ENCODE results near the gene ZSWIM2.

ZSWIM2 gene

DNA sequence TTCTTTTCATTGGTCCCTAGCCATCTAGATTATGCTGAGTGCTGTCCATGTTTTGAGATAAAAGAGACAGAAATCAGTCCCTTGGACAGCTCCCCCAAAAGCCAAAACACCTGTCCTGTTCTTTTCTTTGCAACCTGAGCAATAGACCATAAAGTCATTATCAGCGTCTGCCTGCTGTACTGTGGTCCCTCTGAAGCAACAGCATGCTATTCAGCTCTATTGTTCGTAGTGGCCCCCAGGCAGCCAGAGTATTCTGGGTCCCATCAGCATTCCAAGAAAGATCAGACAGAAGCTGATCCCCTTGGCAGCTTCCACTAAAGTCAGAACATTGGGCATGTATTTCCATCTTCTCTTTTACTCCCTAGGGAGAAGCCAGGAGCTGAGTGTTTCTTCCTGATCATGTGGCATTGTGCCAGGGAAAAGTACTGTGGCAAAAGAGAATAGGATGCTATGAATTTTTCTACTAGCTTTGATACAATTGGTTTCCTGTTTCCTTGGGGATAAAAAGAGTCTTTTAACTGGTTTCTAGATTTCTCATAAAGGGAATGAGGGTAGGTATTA lies 33.6 kb upstream of the ZSWIM2 start:
- Histone ChIP-seq H3K4ac (ENCODE audit: low read depth, low read length) (no peak overlapping the region), H3K4me1 (ENCODE audit: control insufficient read depth, low read depth, low read length) (no peaks in the 10 kb centered on the region), H2BK5ac (ENCODE audit: low read length) (no peak overlapping the region), H3K56ac (ENCODE audit: low read length) (no peak overlapping the region), H3K9ac (ENCODE audit: low read length) (no peak overlapping the region), H3K4me3 (ENCODE audit: low read length) (no peak overlapping the region), H4K5ac (ENCODE audit: low read length) (no peak overlapping the region), H3K79me1 (ENCODE audit: low read length) (no peaks in the 10 kb centered on the region), H2BK15ac (replicated peaks; ENCODE audit: low read depth) (no peak overlapping the region), H3K23ac (ENCODE audit: low read length) (no peak overlapping the region), H3K79me2 (ENCODE audit: control insufficient read depth, insufficient read depth, low read length) (no peaks in the 10 kb centered on the region), H3K27me3 (ENCODE audit: insufficient read depth, low read length, poor library complexity) (no peaks in the 10 kb centered on the region), H2AK5ac (ENCODE audit: low read length) (no peak overlapping the region), H3K4me2 (ENCODE audit: low read length) (no peak overlapping the region), H3K36me3 (ENCODE audit: control insufficient read depth, insufficient read depth, low read length) (no peaks in the 10 kb centered on the region), H4K8ac (ENCODE audit: low read depth, low read length) (no peak overlapping the region), H3K18ac (ENCODE audit: low read length) (no peak overlapping the region), H3K27ac (ENCODE audit: low read depth, low read length) (no peak overlapping the region), H2BK120ac (ENCODE audit: low read depth, low read length) (no peak overlapping the region)
- WGBS (ENCODE audit: extremely low coverage, insufficient coverage, low lambda C conversion rate) = no CpG with 5 or more reads among the region's 2 CpGs
- no peak for DNase-seq

DNA sequence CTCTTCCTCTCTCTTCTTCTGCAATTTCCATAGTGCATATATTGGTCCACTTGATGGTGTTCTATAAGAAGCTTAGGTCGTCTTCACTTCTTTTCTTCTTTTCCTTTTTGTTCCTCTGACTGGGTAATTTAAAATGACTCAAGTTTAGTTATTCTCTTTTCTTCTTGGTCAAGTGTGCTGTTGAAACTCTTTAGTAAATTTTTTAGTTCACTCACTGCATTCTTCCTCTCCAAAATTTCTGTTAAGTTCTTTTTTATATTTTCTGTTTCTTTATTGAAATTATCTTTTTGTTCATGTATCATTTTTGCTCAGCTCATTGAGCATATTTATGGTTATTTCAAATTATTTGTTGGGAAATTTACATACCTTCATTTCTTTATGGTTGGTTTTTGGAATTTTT lies 32.7 kb upstream of the ZSWIM2 start:
- Histone ChIP-seq H4K5ac (ENCODE audit: low read length) (no peak overlapping the region), H3K18ac (ENCODE audit: low read length) (no peak overlapping the region), H3K4ac (ENCODE audit: low read depth, low read length) (no peak overlapping the region), H3K36me3 (ENCODE audit: control insufficient read depth, insufficient read depth, low read length) (no peaks in the 10 kb centered on the region), H3K4me2 (ENCODE audit: low read length) (no peak overlapping the region), H3K27ac (ENCODE audit: low read depth, low read length) (no peak overlapping the region), H3K79me1 (ENCODE audit: low read length) (no peaks in the 10 kb centered on the region), H3K23ac (ENCODE audit: low read length) (no peak overlapping the region), H3K79me2 (ENCODE audit: control insufficient read depth, insufficient read depth, low read length) (no peaks in the 10 kb centered on the region), H3K27me3 (ENCODE audit: insufficient read depth, low read length, poor library complexity) (no peaks in the 10 kb centered on the region), H2AK5ac (ENCODE audit: low read length) (no peak overlapping the region), H3K56ac (ENCODE audit: low read length) (no peak overlapping the region), H4K8ac (ENCODE audit: low read depth, low read length) (no peak overlapping the region), H2BK15ac (replicated peaks; ENCODE audit: low read depth) (no peak overlapping the region), H3K4me3 (ENCODE audit: low read length) (no peak overlapping the region), H2BK5ac (ENCODE audit: low read length) (no peak overlapping the region), H2BK120ac (ENCODE audit: low read depth, low read length) (no peak overlapping the region), H3K4me1 (ENCODE audit: control insufficient read depth, low read depth, low read length) (no peaks in the 10 kb centered on the region), H3K9ac (ENCODE audit: low read length) (no peak overlapping the region)
- DNase-seq = no peak
- no CpG with 5 or more reads among the region's 1 CpG for WGBS (ENCODE audit: extremely low coverage, insufficient coverage, low lambda C conversion rate)

DNA sequence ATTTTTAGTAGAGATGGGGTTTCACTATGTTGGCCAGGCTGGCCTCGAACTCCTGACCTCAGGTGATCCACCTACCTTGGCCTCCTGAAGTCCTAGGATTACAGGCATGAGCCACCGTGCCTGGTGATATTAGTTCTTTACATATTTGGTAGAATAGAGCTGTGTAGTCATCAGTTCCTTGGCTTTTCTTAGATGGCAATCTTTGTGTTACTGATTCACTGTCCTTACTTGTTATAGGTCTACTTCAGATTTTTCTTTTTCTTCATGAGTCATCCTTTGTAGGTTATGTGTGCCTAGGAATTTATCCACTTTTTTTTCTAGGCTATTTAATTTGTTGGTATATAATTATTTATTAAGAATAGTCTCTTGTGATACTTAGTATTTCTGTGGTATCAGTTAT lies 30.3 kb upstream of the ZSWIM2 start:
- H2AK5ac ChIP-seq (ENCODE audit: low read length) = no peak overlapping the region
- H3K9ac ChIP-seq (ENCODE audit: low read length) = no peak overlapping the region
- H2BK5ac ChIP-seq (ENCODE audit: low read length) = no peak overlapping the region
- no peak for DNase-seq
- no peak overlapping the region for H3K56ac ChIP-seq (ENCODE audit: low read length)
- no peaks in the 10 kb centered on the region for H3K4me1 ChIP-seq (ENCODE audit: control insufficient read depth, low read depth, low read length)
- H3K27ac ChIP-seq (ENCODE audit: low read depth, low read length) = no peak overlapping the region
- no peak overlapping the region for H3K4ac ChIP-seq (ENCODE audit: low read depth, low read length)
- H3K36me3 ChIP-seq (ENCODE audit: control insufficient read depth, insufficient read depth, low read length) = no peaks in the 10 kb centered on the region
- no peak overlapping the region for H3K18ac ChIP-seq (ENCODE audit: low read length)
- no peaks in the 10 kb centered on the region for H3K27me3 ChIP-seq (ENCODE audit: insufficient read depth, low read length, poor library complexity)
- no peak overlapping the region for H4K5ac ChIP-seq (ENCODE audit: low read length)
- H3K79me1 ChIP-seq (ENCODE audit: low read length) = no peaks in the 10 kb centered on the region
- no peak overlapping the region for H3K4me3 ChIP-seq (ENCODE audit: low read length)
- no peak overlapping the region for H2BK120ac ChIP-seq (ENCODE audit: low read depth, low read length)
- no peak overlapping the region for H3K4me2 ChIP-seq (ENCODE audit: low read length)
- H4K8ac ChIP-seq (ENCODE audit: low read depth, low read length) = no peak overlapping the region
- no peak overlapping the region for H3K23ac ChIP-seq (ENCODE audit: low read length)
- no CpG with 5 or more reads among the region's 2 CpGs for WGBS (ENCODE audit: extremely low coverage, insufficient coverage, low lambda C conversion rate)
- H3K79me2 ChIP-seq (ENCODE audit: control insufficient read depth, insufficient read depth, low read length) = no peaks in the 10 kb centered on the region
- H2BK15ac ChIP-seq (replicated peaks; ENCODE audit: low read depth) = no peak overlapping the region

DNA sequence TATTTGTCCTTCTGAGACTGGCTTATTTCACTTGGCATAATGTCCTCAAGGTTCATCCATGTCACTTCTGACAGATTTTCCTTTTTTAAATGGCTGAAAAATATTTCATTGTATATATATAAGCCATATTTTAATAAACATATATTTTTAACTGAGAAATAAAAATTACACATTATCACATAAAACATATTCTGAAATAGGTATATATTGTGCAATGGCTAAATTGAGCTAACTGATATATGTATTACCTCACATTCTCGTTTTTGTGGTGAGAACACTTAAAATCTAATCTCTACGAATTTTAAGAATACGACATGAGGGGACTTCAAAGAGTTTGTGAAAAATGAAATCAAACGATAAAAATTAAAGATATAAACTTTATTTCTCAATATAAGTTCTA lies 25.7 kb upstream of the ZSWIM2 start:
- Histone ChIP-seq H3K27ac (ENCODE audit: low read depth, low read length) (no peak overlapping the region), H2BK15ac (replicated peaks; ENCODE audit: low read depth) (no peak overlapping the region), H3K4ac (ENCODE audit: low read depth, low read length) (no peak overlapping the region), H3K4me2 (ENCODE audit: low read length) (no peak overlapping the region), H2BK120ac (ENCODE audit: low read depth, low read length) (no peak overlapping the region), H3K56ac (ENCODE audit: low read length) (no peak overlapping the region), H3K4me1 (ENCODE audit: control insufficient read depth, low read depth, low read length) (no peaks in the 10 kb centered on the region), H3K36me3 (ENCODE audit: control insufficient read depth, insufficient read depth, low read length) (no peaks in the 10 kb centered on the region), H2AK5ac (ENCODE audit: low read length) (no peak overlapping the region), H2BK5ac (ENCODE audit: low read length) (no peak overlapping the region), H4K8ac (ENCODE audit: low read depth, low read length) (no peak overlapping the region), H3K9ac (ENCODE audit: low read length) (no peak overlapping the region), H3K79me2 (ENCODE audit: control insufficient read depth, insufficient read depth, low read length) (no peaks in the 10 kb centered on the region), H3K79me1 (ENCODE audit: low read length) (no peaks in the 10 kb centered on the region), H3K27me3 (ENCODE audit: insufficient read depth, low read length, poor library complexity) (no peaks in the 10 kb centered on the region), H3K18ac (ENCODE audit: low read length) (no peak overlapping the region), H3K23ac (ENCODE audit: low read length) (no peak overlapping the region), H4K5ac (ENCODE audit: low read length) (no peak overlapping the region), H3K4me3 (ENCODE audit: low read length) (no peak overlapping the region)
- DNase-seq = no peak
- no CpG with 5 or more reads among the region's 4 CpGs for WGBS (ENCODE audit: extremely low coverage, insufficient coverage, low lambda C conversion rate)

DNA sequence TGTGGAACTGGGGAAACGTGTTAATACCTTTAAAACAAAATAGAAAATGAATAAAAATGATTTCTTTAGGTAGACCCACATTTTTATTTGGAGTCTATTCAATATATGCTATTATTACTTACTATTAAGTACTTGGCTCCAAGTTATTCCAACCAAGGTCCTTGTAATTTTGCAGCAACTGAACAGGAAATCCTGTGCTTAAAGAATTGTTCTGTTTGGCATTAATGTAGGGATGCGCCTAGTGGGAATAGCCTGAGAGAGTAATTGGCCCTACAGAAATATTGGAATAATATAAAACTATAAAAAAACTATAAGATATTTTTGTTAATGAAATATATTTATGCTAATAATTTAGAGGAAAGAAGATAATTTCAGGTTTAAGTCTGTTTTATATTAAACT lies 22.9 kb upstream of the ZSWIM2 start:
- Histone ChIP-seq H3K79me2 (ENCODE audit: control insufficient read depth, insufficient read depth, low read length) (no peaks in the 10 kb centered on the region), H2BK15ac (replicated peaks; ENCODE audit: low read depth) (no peak overlapping the region), H2AK5ac (ENCODE audit: low read length) (no peak overlapping the region), H3K4me1 (ENCODE audit: control insufficient read depth, low read depth, low read length) (no peaks in the 10 kb centered on the region), H3K18ac (ENCODE audit: low read length) (no peak overlapping the region), H3K23ac (ENCODE audit: low read length) (no peak overlapping the region), H2BK120ac (ENCODE audit: low read depth, low read length) (no peak overlapping the region), H3K79me1 (ENCODE audit: low read length) (no peaks in the 10 kb centered on the region), H4K8ac (ENCODE audit: low read depth, low read length) (no peak overlapping the region), H3K27me3 (ENCODE audit: insufficient read depth, low read length, poor library complexity) (no peaks in the 10 kb centered on the region), H3K27ac (ENCODE audit: low read depth, low read length) (no peak overlapping the region), H3K4me2 (ENCODE audit: low read length) (no peak overlapping the region), H3K36me3 (ENCODE audit: control insufficient read depth, insufficient read depth, low read length) (no peaks in the 10 kb centered on the region), H3K4me3 (ENCODE audit: low read length) (no peak overlapping the region), H3K56ac (ENCODE audit: low read length) (no peak overlapping the region), H3K9ac (ENCODE audit: low read length) (no peak overlapping the region), H3K4ac (ENCODE audit: low read depth, low read length) (no peak overlapping the region), H4K5ac (ENCODE audit: low read length) (no peak overlapping the region), H2BK5ac (ENCODE audit: low read length) (no peak overlapping the region)
- WGBS (ENCODE audit: extremely low coverage, insufficient coverage, low lambda C conversion rate) = no CpG with 5 or more reads among the region's 2 CpGs
- DNase-seq = no peak

DNA sequence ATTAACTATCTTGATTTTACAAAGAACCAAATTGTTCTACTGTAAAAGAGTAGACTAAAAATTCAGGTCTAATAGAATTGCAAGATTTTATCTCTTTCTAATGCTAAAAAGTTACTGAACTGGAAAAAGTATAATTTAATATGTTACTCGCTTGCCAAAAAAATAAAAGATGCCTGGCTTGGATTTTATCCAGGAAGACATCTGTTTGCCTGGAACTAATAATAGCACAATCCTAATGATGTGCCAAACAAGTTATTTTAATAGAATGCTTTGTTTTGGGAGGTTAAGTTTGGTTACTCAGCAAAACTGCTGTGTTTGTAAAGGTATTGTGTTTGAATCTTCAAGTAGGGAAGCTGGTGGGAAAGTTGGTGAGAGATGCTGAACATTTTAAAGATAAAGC lies 19.4 kb upstream of the ZSWIM2 start:
- no peak overlapping the region for H3K27ac ChIP-seq (ENCODE audit: low read depth, low read length)
- no peak overlapping the region for H4K8ac ChIP-seq (ENCODE audit: low read depth, low read length)
- no CpG with 5 or more reads among the region's 1 CpG for WGBS (ENCODE audit: extremely low coverage, insufficient coverage, low lambda C conversion rate)
- no peaks in the 10 kb centered on the region for H3K79me2 ChIP-seq (ENCODE audit: control insufficient read depth, insufficient read depth, low read length)
- no peaks in the 10 kb centered on the region for H3K36me3 ChIP-seq (ENCODE audit: control insufficient read depth, insufficient read depth, low read length)
- DNase-seq = no peak
- no peak overlapping the region for H3K18ac ChIP-seq (ENCODE audit: low read length)
- H2BK5ac ChIP-seq (ENCODE audit: low read length) = no peak overlapping the region
- H3K23ac ChIP-seq (ENCODE audit: low read length) = no peak overlapping the region
- H3K4me2 ChIP-seq (ENCODE audit: low read length) = no peak overlapping the region
- no peaks in the 10 kb centered on the region for H3K4me1 ChIP-seq (ENCODE audit: control insufficient read depth, low read depth, low read length)
- no peaks in the 10 kb centered on the region for H3K27me3 ChIP-seq (ENCODE audit: insufficient read depth, low read length, poor library complexity)
- H2BK120ac ChIP-seq (ENCODE audit: low read depth, low read length) = no peak overlapping the region
- no peak overlapping the region for H2AK5ac ChIP-seq (ENCODE audit: low read length)
- no peak overlapping the region for H2BK15ac ChIP-seq (replicated peaks; ENCODE audit: low read depth)
- no peak overlapping the region for H3K4ac ChIP-seq (ENCODE audit: low read depth, low read length)
- no peak overlapping the region for H3K9ac ChIP-seq (ENCODE audit: low read length)
- H3K56ac ChIP-seq (ENCODE audit: low read length) = no peak overlapping the region
- no peak overlapping the region for H3K4me3 ChIP-seq (ENCODE audit: low read length)
- no peaks in the 10 kb centered on the region for H3K79me1 ChIP-seq (ENCODE audit: low read length)
- H4K5ac ChIP-seq (ENCODE audit: low read length) = no peak overlapping the region
